AG09319 (cell line): ENCODE data around the gene NLRP13.

Source experiments
- DNase-seq: peaks from one replicate; pipeline ENCODE4 v3.0.0-alpha.2; 2010; ENCODE audit warnings: low read depth; ENCODE audit errors: extremely low read depth
- TF ChIP-seq, protein P1 (sequence below): IDR thresholded peaks from 2 replicates; pipeline ENCODE4 v1.5.1; 2011; ENCODE audit warnings: low read depth, mild to moderate bottlenecking, inconsistent platforms, low read length, moderate library complexity

The NLRP13 gene

DNA sequence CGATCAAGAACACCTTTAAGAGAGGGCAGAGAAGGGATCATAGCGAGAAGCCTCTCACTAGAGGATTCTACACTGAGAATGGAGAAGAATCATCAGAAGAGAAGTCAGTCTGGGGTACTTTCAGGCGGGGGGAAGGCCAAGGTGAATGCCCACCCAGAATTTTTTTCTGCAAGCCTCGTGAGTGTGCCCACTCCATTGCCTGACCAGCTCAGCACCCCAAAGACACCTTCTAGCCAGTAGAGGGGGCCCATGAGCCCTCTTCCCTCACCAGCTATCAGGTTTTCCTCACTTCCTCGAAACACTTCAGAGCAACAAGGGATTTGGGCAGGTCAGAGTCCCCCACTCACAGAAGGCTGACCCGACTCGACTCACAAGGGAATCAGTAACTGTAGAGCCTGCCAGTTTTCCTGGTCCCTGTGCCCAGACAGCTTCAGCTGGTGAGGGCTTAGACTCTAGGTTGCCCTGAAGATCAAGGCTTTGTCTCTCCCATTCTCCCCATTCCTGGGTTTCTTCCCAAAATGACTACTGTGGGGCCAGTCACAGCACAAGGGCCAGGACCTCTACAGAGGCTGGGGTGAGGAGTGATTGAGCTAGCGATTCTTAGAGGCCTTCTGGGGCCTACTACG is 18.4 kb downstream of the NLRP13 start:
- DNase-seq = no peak
- TF ChIP-seq, protein P1, sequence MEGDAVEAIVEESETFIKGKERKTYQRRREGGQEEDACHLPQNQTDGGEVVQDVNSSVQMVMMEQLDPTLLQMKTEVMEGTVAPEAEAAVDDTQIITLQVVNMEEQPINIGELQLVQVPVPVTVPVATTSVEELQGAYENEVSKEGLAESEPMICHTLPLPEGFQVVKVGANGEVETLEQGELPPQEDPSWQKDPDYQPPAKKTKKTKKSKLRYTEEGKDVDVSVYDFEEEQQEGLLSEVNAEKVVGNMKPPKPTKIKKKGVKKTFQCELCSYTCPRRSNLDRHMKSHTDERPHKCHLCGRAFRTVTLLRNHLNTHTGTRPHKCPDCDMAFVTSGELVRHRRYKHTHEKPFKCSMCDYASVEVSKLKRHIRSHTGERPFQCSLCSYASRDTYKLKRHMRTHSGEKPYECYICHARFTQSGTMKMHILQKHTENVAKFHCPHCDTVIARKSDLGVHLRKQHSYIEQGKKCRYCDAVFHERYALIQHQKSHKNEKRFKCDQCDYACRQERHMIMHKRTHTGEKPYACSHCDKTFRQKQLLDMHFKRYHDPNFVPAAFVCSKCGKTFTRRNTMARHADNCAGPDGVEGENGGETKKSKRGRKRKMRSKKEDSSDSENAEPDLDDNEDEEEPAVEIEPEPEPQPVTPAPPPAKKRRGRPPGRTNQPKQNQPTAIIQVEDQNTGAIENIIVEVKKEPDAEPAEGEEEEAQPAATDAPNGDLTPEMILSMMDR = no peak

DNA sequence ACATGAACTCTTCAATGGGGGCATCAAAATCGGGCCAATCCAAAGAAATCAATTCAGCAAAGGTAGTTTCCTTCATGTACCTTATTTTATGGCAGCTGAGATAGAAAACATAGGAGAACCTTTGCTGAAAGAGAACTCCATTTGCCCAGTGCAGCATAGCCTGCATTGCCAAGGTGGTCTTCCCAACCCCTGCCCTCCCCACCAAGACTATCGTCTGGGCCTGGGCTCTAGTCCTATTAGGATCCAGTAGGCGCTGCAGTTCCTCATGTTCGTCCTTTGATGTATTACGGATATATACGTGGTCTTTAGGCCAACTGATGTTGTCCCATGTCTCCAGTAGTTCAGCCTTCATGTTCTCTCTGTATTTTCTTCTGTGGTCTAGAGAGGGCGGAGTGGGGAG is 19.2 kb downstream of the NLRP13 start:
- DNase-seq = no peak
- TF ChIP-seq, protein P1 = no peak

DNA sequence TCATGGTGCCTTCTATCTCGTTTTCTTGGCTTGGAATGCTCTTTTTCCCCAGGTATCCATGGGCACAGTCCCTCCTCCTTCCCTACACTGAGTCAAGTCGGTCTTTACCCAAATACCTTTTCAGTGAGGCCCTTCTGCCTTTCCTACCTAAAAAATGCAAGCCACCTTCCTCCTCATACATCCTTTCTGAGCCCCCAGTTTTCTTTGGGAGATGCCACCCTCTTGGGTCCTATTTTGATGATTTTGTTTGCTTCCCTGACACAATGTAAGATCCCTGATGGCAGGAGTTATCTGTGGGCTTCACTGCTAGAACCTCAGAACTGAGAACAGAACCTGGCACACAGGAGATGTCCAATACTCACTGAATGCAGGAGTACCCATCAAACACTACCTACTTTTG is 22.3 kb downstream of the NLRP13 start:
- TF ChIP-seq, protein P1 = no peak
- no peak for DNase-seq

GRCh38 chr19:55907746-55908145 is 24.4 kb downstream of the NLRP13 start:
- no peak for DNase-seq
- TF ChIP-seq, protein P1 = no peak

DNA sequence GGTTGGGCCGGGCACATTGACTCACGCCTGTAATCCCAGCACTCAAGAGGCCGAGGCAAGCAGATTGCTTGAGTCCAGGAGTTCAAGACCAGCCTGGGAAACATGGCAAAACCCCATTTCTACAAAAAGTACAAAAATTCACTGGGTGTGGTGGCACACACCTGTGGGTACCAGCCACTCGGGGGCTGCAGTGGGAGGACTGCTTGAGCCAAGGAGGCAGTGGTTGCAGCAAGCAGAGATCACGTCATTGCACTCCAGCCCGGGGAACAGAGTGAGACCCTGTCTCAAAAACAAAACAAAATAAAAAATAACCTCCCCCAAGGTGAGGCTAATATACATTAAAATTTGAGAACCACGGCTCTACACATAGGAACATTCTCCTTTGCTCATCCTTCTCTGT is 24.9 kb downstream of the NLRP13 start:
- DNase-seq = no peak
- TF ChIP-seq, protein P1 = no peak

GRCh38 chr19:55902080-55902751 is 29.9 kb downstream of the NLRP13 start:
- TF ChIP-seq, protein P1 = no peak
- no peak for DNase-seq

DNA sequence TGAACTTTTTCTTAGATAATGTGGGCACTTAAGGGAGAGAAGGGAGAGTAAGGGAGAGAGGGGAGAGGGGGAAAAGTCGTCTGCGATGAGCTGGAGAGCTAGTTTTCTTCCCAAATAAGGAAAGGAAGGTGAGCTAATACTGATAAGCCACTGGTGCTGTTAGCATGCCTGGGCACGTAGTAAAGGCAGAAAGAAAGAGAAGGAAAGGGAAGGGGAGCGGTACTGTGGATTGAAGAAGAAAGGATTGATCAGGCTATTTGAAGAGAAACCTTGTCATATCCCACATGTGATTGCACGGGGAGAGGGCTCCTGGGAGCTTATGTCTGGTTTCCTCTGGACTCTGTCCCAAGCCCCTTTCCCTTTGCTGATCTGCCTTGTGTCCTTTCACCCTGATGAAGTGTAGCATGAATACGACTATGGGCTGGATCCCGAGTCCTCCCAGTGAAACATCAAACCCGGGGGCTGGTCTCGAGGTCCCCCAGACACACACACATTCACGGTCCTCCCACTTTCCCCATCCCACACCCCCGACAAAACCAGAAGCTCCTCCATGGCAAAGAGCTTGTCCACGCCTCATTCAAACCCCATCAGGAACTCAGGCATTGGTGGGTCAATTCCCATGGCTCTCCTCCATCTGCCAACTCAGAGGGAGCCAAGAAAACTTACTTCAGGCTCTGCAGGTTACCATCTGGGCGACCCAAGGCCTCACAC is 30.6 kb downstream of the NLRP13 start:
- TF ChIP-seq, protein P1 = no peak
- DNase-seq = no peak
